Endodermal cell (in vitro differentiated cells): ENCODE data around the gene PLPP4. TPM values are rescaled to one million over a fixed set of nuclear protein-coding genes. Genes with fewer than 3 reads are reported as not detected.

Experiments
- DNase-seq: peaks from one replicate; pipeline ENCODE4 v3.0.0-alpha.2; 2017
- H3K27ac ChIP-seq: 2 replicates; pipeline ENCODE4 v1.5.1; 2013; ENCODE audit warnings: mild to moderate bottlenecking, low read depth, low read length, moderate library complexity
- H3K27me3 ChIP-seq: 2 replicates; pipeline ENCODE4 v1.6.1; 2013; ENCODE audit warnings: mild to moderate bottlenecking, low read length, moderate library complexity; ENCODE audit not compliant: insufficient read depth, control insufficient read depth, poor library complexity, severe bottlenecking
- H3K36me3 ChIP-seq: 2 replicates; pipeline ENCODE4 v1.7.0; 2013; ENCODE audit warnings: mild to moderate bottlenecking, low read length, moderate library complexity; ENCODE audit not compliant: control insufficient read depth, insufficient read depth
- H3K4me1 ChIP-seq: one replicate; pipeline ENCODE4 v1.7.0; 2013; ENCODE audit warnings: low read length; ENCODE audit not compliant: control insufficient read depth, insufficient read depth
- H3K4me3 ChIP-seq: 2 replicates; pipeline ENCODE4 v1.5.1; 2013; ENCODE audit warnings: mild to moderate bottlenecking, low read length, moderate library complexity
- H3K9ac ChIP-seq: 2 replicates; pipeline ENCODE4 v1.6.1; 2013; ENCODE audit warnings: mild to moderate bottlenecking, low read length, moderate library complexity; ENCODE audit not compliant: poor library complexity, severe bottlenecking; ENCODE audit errors: extremely low read depth
- H3K9me3 ChIP-seq: 2 replicates; pipeline ENCODE4 v1.6.1; 2013; ENCODE audit warnings: mild to moderate bottlenecking, low read length, moderate library complexity; ENCODE audit not compliant: control insufficient read depth
- H3K27ac Mint-ChIP-seq: 2 replicates; pipeline ENCODE4 v1.8.0; 2020; ENCODE audit warnings: mixed read lengths
- H3K27me3 Mint-ChIP-seq: 2 replicates; pipeline ENCODE4 v1.8.0; 2021; ENCODE audit warnings: mild to moderate bottlenecking, mixed read lengths; ENCODE audit not compliant: insufficient read depth
- H3K36me3 Mint-ChIP-seq: 2 replicates; pipeline ENCODE4 v1.8.0; 2020; ENCODE audit warnings: low read depth, mixed read lengths
- H3K4me1 Mint-ChIP-seq: 2 replicates; pipeline ENCODE4 v1.8.0; 2020; ENCODE audit warnings: mixed read lengths
- H3K4me3 Mint-ChIP-seq: 2 replicates; pipeline ENCODE4 v1.8.0; 2020; ENCODE audit warnings: mild to moderate bottlenecking, moderate library complexity, mixed read lengths
- H3K9me3 Mint-ChIP-seq: 2 replicates; pipeline ENCODE4 v1.8.0; 2020; ENCODE audit warnings: mild to moderate bottlenecking, mixed read lengths
- CTCF ChIP-seq: fragments of 200-600 bp; sonication (generic); conservative IDR thresholded peaks from 2 replicates; pipeline ENCODE4 v1.5.0; 2021; ENCODE audit warnings: antibody characterized with exemption, mild to moderate bottlenecking
- WGBS, 2 experiments: methylation state at CpG; one replicate each; pipeline versions ENCODE4 v1.1.5 to v1.1.7; 2013; ENCODE audit warnings: missing lambda C conversion rate in 2 of 2, mixed read lengths in 1 of 2; ENCODE audit not compliant: insufficient coverage in 1 of 2, insufficient read length in 1 of 2; 5-methylcytosine and 5-hydroxymethylcytosine counted together
- total RNA-seq, 2 donors: library from RNA; stranded (reverse); fragmentation: NEBNext Ultra II Directional in 1 of 2; extraction: Animal tissue kit (Norgen Biotek cat#: 25700) in 1 of 2; gene quantifications; 2 replicates in 1 of 2; 3 replicates in 1 of 2; pipeline ENCODE4 v1.2.1, GENCODE V29; 2021

Gene PLPP4
- total RNA-seq, 2 donors from 2014 or later: 8.7 to 14.4 TPM

- Mint-ChIP-seq H3K27ac (no peak overlapping the region), H3K9me3 (peaks cover 19% of the 10 kb centered on the region), H3K4me3 (no peak overlapping the region), H3K36me3 (peaks cover 2% of the 10 kb centered on the region), H3K4me1 (peaks cover 15% of the 10 kb centered on the region), H3K27me3 (peaks cover 1% of the 10 kb centered on the region)
- Histone ChIP-seq H3K4me3 (no peak overlapping the region), H3K4me1 (no peaks in the 10 kb centered on the region), H3K36me3 (no peaks in the 10 kb centered on the region), H3K9me3 (peaks cover 15% of the 10 kb centered on the region), H3K9ac (no peak overlapping the region), H3K27me3 (no peaks in the 10 kb centered on the region), H3K27ac (no peak overlapping the region)
- 94 to 100% methylated on average over 1 to 5 of the region's 5 CpGs for WGBS, 2 experiments
- TF ChIP-seq CTCF: no peak
- no peak for DNase-seq
Observed at GRCh38 chr10:120606051-120606764, 149.2 kb downstream of the PLPP4 start.

GRCh38 chr10:120607016-120607709 is 150.1 kb downstream of the PLPP4 start:
- Mint-ChIP-seq H3K4me3 (no peak overlapping the region), H3K27me3 (peaks cover 1% of the 10 kb centered on the region), H3K4me1 (peaks cover 22% of the 10 kb centered on the region), H3K9me3 (peaks cover 17% of the 10 kb centered on the region), H3K27ac (no peak overlapping the region), H3K36me3 (peaks cover under 1% of the 10 kb centered on the region)
- H3K9me3 ChIP-seq: peaks cover 15% of the 10 kb centered on the region
- H3K9ac ChIP-seq: no peak overlapping the region
- WGBS, 2 experiments: 96 to 100% methylated on average over 1 to 2 of the region's 2 CpGs
- no peak for TF ChIP-seq CTCF
- no peaks in the 10 kb centered on the region for H3K27me3 ChIP-seq
- H3K27ac ChIP-seq: no peak overlapping the region
- no peak for DNase-seq
- no peaks in the 10 kb centered on the region for H3K36me3 ChIP-seq
- no peaks in the 10 kb centered on the region for H3K4me1 ChIP-seq
- H3K4me3 ChIP-seq: no peak overlapping the region

- Histone ChIP-seq H3K9me3 (peaks cover 9% of the 10 kb centered on the region), H3K27ac (no peak overlapping the region), H3K36me3 (no peaks in the 10 kb centered on the region), H3K4me1 (no peaks in the 10 kb centered on the region), H3K27me3 (no peaks in the 10 kb centered on the region), H3K4me3 (no peak overlapping the region), H3K9ac (no peak overlapping the region)
- Mint-ChIP-seq H3K27ac (no peak overlapping the region), H3K36me3 (no peaks in the 10 kb centered on the region), H3K27me3 (peaks cover 1% of the 10 kb centered on the region), H3K9me3 (peaks cover 11% of the 10 kb centered on the region), H3K4me3 (no peak overlapping the region), H3K4me1 (peaks cover 22% of the 10 kb centered on the region)
- no peak for TF ChIP-seq CTCF
- no peak for DNase-seq
- 93 to 97% methylated on average over 3 to 5 of the region's 5 CpGs for WGBS, 2 experiments
Observed at GRCh38 chr10:120607710-120608703, 151.0 kb downstream of the PLPP4 start.
